Thyroid gland (tissue), 4 donors: ENCODE results near the gene CDH9.

ENCODE experiments used
- POLR2A ChIP-seq, 2 donors: fragments of 450-650 bp; IDR thresholded peaks; one replicate each; pipeline ENCODE4 v1.6.1; 2017; ENCODE audit warnings: antibody characterized with exemption in 2 of 2, mild to moderate bottlenecking in 2 of 2, moderate library complexity in 1 of 2
- TF ChIP-seq, protein P1 (sequence below), 6 experiments: fragments of 200-600 bp in 3 of 6; fragments of 450-650 bp in 3 of 6; sonication (generic) in 3 of 6; IDR thresholded peaks; one replicate each; pipeline ENCODE4 v1.5.1; 2016 to 2019; ENCODE audit warnings: antibody characterized with exemption in 6 of 6, mild to moderate bottlenecking in 2 of 6, inconsistent platforms in 1 of 6, moderate library complexity in 1 of 6

DNA sequence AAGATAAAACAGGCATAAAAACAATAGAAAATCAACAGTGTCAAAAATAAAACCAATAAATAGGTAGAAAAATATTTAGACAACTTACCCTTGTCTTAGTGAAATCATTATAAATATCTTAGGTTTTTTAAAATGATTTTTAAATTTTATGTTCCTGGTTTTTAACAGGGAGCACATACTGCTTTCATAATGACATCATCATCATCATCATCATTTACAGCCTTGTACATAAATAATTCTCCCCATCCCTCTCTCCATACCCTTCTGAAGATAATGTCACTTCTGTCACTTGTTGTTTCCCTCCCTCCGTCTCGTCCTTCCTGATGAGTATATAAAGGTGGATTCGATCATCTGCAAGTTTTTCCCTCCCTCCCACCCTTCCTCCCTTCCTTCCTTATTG is 56.6 kb downstream of the CDH9 start:
- TF ChIP-seq, protein P1, sequence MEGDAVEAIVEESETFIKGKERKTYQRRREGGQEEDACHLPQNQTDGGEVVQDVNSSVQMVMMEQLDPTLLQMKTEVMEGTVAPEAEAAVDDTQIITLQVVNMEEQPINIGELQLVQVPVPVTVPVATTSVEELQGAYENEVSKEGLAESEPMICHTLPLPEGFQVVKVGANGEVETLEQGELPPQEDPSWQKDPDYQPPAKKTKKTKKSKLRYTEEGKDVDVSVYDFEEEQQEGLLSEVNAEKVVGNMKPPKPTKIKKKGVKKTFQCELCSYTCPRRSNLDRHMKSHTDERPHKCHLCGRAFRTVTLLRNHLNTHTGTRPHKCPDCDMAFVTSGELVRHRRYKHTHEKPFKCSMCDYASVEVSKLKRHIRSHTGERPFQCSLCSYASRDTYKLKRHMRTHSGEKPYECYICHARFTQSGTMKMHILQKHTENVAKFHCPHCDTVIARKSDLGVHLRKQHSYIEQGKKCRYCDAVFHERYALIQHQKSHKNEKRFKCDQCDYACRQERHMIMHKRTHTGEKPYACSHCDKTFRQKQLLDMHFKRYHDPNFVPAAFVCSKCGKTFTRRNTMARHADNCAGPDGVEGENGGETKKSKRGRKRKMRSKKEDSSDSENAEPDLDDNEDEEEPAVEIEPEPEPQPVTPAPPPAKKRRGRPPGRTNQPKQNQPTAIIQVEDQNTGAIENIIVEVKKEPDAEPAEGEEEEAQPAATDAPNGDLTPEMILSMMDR (IDR thresholded peaks at IDR 0.05): no peak
- no peak for TF ChIP-seq POLR2A (IDR thresholded peaks at IDR 0.05)
